OCI-LY1 (cell line): ENCODE results near the gene PTPRQ.

Experiments used
- EZH2 ChIP-seq: fragments of 200-600 bp; sonication (generic), shearing (Covaris generic); IDR thresholded peaks from 2 replicates; pipeline ENCODE4 v1.8.0; 2017; ENCODE audit warnings: borderline replicate concordance, mixed run types, mild to moderate bottlenecking, antibody characterized with exemption, low read length, moderate library complexity, mixed read lengths
- TF ChIP-seq, protein P1 (sequence below): fragments of 200-600 bp; sonication (generic), shearing (Covaris generic); IDR thresholded peaks from 2 replicates; pipeline ENCODE4 v1.5.1; 2017; ENCODE audit warnings: mild to moderate bottlenecking, antibody characterized with exemption, low read length, moderate library complexity, mixed read lengths

DNA sequence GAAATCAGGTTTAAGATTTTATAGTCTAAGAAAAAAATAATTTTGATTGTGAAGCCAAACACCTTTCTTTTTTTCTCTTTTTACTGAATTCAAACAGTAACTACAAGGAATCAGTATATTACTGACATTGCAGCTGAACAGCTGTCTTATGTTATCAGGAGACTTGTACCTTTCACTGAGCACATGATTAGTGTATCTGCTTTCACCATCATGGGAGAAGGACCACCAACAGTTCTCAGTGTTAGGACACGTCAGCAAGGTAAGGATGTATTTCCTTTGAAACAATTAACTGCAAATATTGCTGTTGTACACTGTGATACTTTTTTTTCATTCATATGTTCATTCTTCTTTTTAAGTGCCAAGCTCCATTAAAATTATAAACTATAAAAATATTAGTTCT, 50.8 kb downstream of the PTPRQ start:
- TF ChIP-seq EZH2: no peak
- TF ChIP-seq, protein P1, sequence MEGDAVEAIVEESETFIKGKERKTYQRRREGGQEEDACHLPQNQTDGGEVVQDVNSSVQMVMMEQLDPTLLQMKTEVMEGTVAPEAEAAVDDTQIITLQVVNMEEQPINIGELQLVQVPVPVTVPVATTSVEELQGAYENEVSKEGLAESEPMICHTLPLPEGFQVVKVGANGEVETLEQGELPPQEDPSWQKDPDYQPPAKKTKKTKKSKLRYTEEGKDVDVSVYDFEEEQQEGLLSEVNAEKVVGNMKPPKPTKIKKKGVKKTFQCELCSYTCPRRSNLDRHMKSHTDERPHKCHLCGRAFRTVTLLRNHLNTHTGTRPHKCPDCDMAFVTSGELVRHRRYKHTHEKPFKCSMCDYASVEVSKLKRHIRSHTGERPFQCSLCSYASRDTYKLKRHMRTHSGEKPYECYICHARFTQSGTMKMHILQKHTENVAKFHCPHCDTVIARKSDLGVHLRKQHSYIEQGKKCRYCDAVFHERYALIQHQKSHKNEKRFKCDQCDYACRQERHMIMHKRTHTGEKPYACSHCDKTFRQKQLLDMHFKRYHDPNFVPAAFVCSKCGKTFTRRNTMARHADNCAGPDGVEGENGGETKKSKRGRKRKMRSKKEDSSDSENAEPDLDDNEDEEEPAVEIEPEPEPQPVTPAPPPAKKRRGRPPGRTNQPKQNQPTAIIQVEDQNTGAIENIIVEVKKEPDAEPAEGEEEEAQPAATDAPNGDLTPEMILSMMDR: no peak
